Neural cell (in vitro differentiated cells): Measurements from ENCODE around the gene LPCAT1. TPM values are rescaled to one million over a fixed set of nuclear protein-coding genes. Genes with fewer than 3 reads are reported as not detected.

Source experiments
- H2AFZ ChIP-seq: fragments of 200-600, 300-800 bp; sonication (generic), shearing (Covaris generic); 2 replicates; pipeline ENCODE4 v1.6.0; 2014; ENCODE audit warnings: low read depth, mild to moderate bottlenecking, antibody characterized with exemption, low read length, moderate library complexity
- H3F3A ChIP-seq: fragments of 200-600 bp; shearing (Covaris generic); 2 replicates; pipeline ENCODE4 v1.6.1; 2016; ENCODE audit warnings: mild to moderate bottlenecking, moderate library complexity, mixed read lengths, antibody characterized with exemption, low read length; ENCODE audit not compliant: insufficient read depth, poor library complexity, severe bottlenecking
- H3K27ac ChIP-seq: fragments of 200-600, 300-800 bp; sonication (generic), shearing (Covaris generic); 2 replicates; pipeline ENCODE4 v1.5.1; 2014; ENCODE audit warnings: mild to moderate bottlenecking, low read length, moderate library complexity
- H3K27me3 ChIP-seq: fragments of 300-800, 200-600 bp; sonication (generic), shearing (Covaris generic); 2 replicates; pipeline ENCODE4 v1.6.0; 2014; ENCODE audit warnings: mild to moderate bottlenecking, low read depth, low read length, moderate library complexity; ENCODE audit not compliant: insufficient read depth
- H3K36me3 ChIP-seq: fragments of 300-800, 200-600 bp; sonication (generic), shearing (Covaris generic); 2 replicates; pipeline ENCODE4 v1.5.1; 2014; ENCODE audit warnings: mild to moderate bottlenecking, antibody characterized with exemption, low read length, moderate library complexity; ENCODE audit not compliant: insufficient read depth
- H3K4me2 ChIP-seq: fragments of 300-800, 200-600 bp; sonication (generic), shearing (Covaris generic); 2 replicates; pipeline ENCODE4 v1.6.0; 2014; ENCODE audit warnings: mild to moderate bottlenecking, low read length
- H3K4me3 ChIP-seq: fragments of 300-800, 200-600 bp; sonication (generic), shearing (Covaris generic); 2 replicates; pipeline ENCODE4 v1.5.1; 2014; ENCODE audit warnings: mild to moderate bottlenecking, low read length, moderate library complexity
- H3K79me2 ChIP-seq: fragments of 200-600 bp; shearing (Covaris generic); replicated peaks from 2 replicates; pipeline ENCODE4 v1.6.0; 2014; ENCODE audit warnings: mild to moderate bottlenecking, low read length, moderate library complexity; ENCODE audit not compliant: insufficient read depth
- H3K9ac ChIP-seq: fragments of 300-800, 200-600 bp; sonication (generic), shearing (Covaris generic); 2 replicates; pipeline ENCODE4 v1.6.1; 2016; ENCODE audit warnings: mild to moderate bottlenecking, low read length, mixed read lengths
- H3K9me2 ChIP-seq: fragments of 200-600 bp; shearing (Covaris generic); 2 replicates; pipeline ENCODE4 v1.6.1; 2016; ENCODE audit warnings: mild to moderate bottlenecking, low read length, mixed read lengths; ENCODE audit not compliant: insufficient read depth
- H3K9me3 ChIP-seq: fragments of 200-600, 300-800 bp; sonication (generic), shearing (Covaris generic); 2 replicates; pipeline ENCODE4 v1.6.1; 2016; ENCODE audit warnings: mild to moderate bottlenecking, mixed run types, low read length, moderate library complexity, mixed read lengths
- H4K20me1 ChIP-seq: fragments of 200-600 bp; shearing (Covaris generic); 2 replicates; pipeline ENCODE4 v1.6.1; 2016; ENCODE audit warnings: mild to moderate bottlenecking, mixed run types; ENCODE audit not compliant: insufficient read depth
- CTCF ChIP-seq: fragments of 450-650 bp; IDR thresholded peaks from 2 replicates; pipeline ENCODE4 v1.5.1; 2014; ENCODE audit warnings: antibody characterized with exemption, mild to moderate bottlenecking, moderate library complexity; ENCODE audit not compliant: poor library complexity, severe bottlenecking
- EP300 ChIP-seq: fragments of 450-650 bp; conservative IDR thresholded peaks from 2 replicates; pipeline ENCODE4 v1.6.1; 2014; ENCODE audit warnings: antibody characterized with exemption, mild to moderate bottlenecking, moderate library complexity; ENCODE audit not compliant: poor library complexity, severe bottlenecking
- EZH2 ChIP-seq: fragments of 200-600, 300-800 bp; shearing (Covaris generic), sonication (generic); IDR thresholded peaks from 2 replicates; pipeline ENCODE4 v1.6.1; 2014; ENCODE audit warnings: antibody characterized with exemption, low read length, borderline replicate concordance, mild to moderate bottlenecking; ENCODE audit not compliant: insufficient read depth, poor library complexity, severe bottlenecking
- MXI1 ChIP-seq: fragments of 450-650 bp; conservative IDR thresholded peaks from 2 replicates; pipeline ENCODE4 v1.6.1; 2014; ENCODE audit warnings: antibody characterized with exemption, mild to moderate bottlenecking; ENCODE audit not compliant: poor library complexity, severe bottlenecking
- POLR2AphosphoS5 ChIP-seq: IDR thresholded peaks from 2 replicates; pipeline ENCODE4 v1.6.1; 2012
- RAD21 ChIP-seq: fragments of 450-650 bp; conservative IDR thresholded peaks from 2 replicates; pipeline ENCODE4 v1.6.1; 2014; ENCODE audit warnings: antibody characterized with exemption, mild to moderate bottlenecking, moderate library complexity
- REST ChIP-seq: IDR thresholded peaks from 2 replicates; pipeline ENCODE4 v1.6.1; 2012; ENCODE audit warnings: borderline replicate concordance
- SMC3 ChIP-seq: fragments of 450-650 bp; conservative IDR thresholded peaks from 2 replicates; pipeline ENCODE4 v1.6.1; 2014; ENCODE audit warnings: antibody characterized with exemption, mild to moderate bottlenecking, moderate library complexity; ENCODE audit not compliant: poor library complexity
- TAF1 ChIP-seq: IDR thresholded peaks from 2 replicates; pipeline ENCODE4 v1.6.1; 2012; ENCODE audit warnings: low read depth
- polyA plus RNA-seq: library from polyadenylated mRNA; depleted of rRNA; stranded (reverse); fragments of >200 nt; gene quantifications from 2 replicates; pipeline ENCODE4 v1.2.3, GENCODE V29; 2014

LPCAT1 gene
- polyA plus RNA-seq, 1 donor from 2014 or later: 61.8 TPM

DNA sequence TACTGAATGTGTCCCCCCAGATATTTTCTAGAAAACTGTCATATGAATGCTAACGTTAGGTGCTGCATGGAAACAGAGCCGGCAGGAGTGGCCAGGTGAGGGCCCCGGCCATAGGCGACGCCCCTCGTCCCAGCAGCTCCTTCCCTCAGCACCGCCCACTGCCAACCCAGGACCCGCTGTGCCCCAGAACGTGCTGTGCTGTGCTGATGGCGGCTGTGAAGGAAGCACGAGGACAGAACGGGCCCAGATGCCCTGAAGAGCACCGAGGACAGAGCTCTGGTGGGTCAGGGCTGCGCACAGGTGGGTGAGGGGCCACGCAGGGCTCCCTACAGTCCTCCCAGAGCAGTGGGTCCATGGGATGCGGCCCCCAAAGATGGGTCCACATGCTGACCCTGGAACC lies 30.3 kb downstream of the LPCAT1 start:
- H3K9me2 ChIP-seq: no peaks in the 10 kb centered on the region
- H3K27ac ChIP-seq: no peak overlapping the region
- no peaks in the 10 kb centered on the region for H4K20me1 ChIP-seq
- no peak for TF ChIP-seq RAD21
- no peaks in the 10 kb centered on the region for H3K79me2 ChIP-seq
- H3K4me3 ChIP-seq: no peak overlapping the region
- H3K9ac ChIP-seq: no peak overlapping the region
- H3K27me3 ChIP-seq: no peaks in the 10 kb centered on the region
- H3K36me3 ChIP-seq: no peaks in the 10 kb centered on the region
- no peaks in the 10 kb centered on the region for H3K9me3 ChIP-seq
- H2AFZ ChIP-seq: no peak overlapping the region
- H3K4me2 ChIP-seq: no peak overlapping the region
- no peaks in the 10 kb centered on the region for H3F3A ChIP-seq

- Histone ChIP-seq H3K9me3 (no peaks in the 10 kb centered on the region), H3K79me2 (no peaks in the 10 kb centered on the region), H3F3A (no peaks in the 10 kb centered on the region), H2AFZ (no peak overlapping the region), H3K9me2 (no peaks in the 10 kb centered on the region), H3K36me3 (no peaks in the 10 kb centered on the region), H3K27ac (no peak overlapping the region), H3K9ac (no peak overlapping the region), H4K20me1 (no peaks in the 10 kb centered on the region), H3K27me3 (no peaks in the 10 kb centered on the region), H3K4me2 (no peak overlapping the region), H3K4me3 (no peak overlapping the region)
- no peak for TF ChIP-seq CTCF
- TF ChIP-seq POLR2AphosphoS5: no peak
- TF ChIP-seq REST: no peak
- no peak for TF ChIP-seq SMC3
- no peak for TF ChIP-seq EP300
- TF ChIP-seq RAD21: no peak
- TF ChIP-seq TAF1: no peak
- TF ChIP-seq MXI1: no peak
- TF ChIP-seq EZH2: no peak
Observed at GRCh38 chr5:1492757-1493156, 31.0 kb downstream of the LPCAT1 start.

GRCh38 chr5:1490376-1490775 lies 33.4 kb downstream of the LPCAT1 start:
- Histone ChIP-seq H2AFZ (no peak overlapping the region), H3K9me2 (no peaks in the 10 kb centered on the region), H3K27me3 (no peaks in the 10 kb centered on the region), H3K4me3 (no peak overlapping the region), H3K36me3 (no peaks in the 10 kb centered on the region), H3K27ac (no peak overlapping the region), H3K4me2 (no peak overlapping the region), H3K79me2 (no peaks in the 10 kb centered on the region), H3K9me3 (no peaks in the 10 kb centered on the region), H4K20me1 (no peaks in the 10 kb centered on the region), H3K9ac (no peak overlapping the region), H3F3A (no peaks in the 10 kb centered on the region)
- TF ChIP-seq POLR2AphosphoS5: no peak
- no peak for TF ChIP-seq CTCF
- no peak for TF ChIP-seq EZH2
- no peak for TF ChIP-seq TAF1
- no peak for TF ChIP-seq RAD21
- TF ChIP-seq MXI1: no peak
- no peak for TF ChIP-seq REST
- no peak for TF ChIP-seq SMC3
- TF ChIP-seq EP300: no peak
